ENCODE results near the gene CIB2. TPM values are rescaled to one million over a fixed set of nuclear protein-coding genes. Genes with fewer than 3 reads are reported as not detected.

The CIB2 gene
- total RNA-seq, 1 donor = 1.9 TPM

GRCh38 chr15:78060232-78060631 is 71.0 kb downstream of the CIB2 start:
- Histone ChIP-seq H3K4me3 (ENCODE audit: low read length) (no peak overlapping the region), H3K27me3 (ENCODE audit: insufficient read depth, low read length) (no peaks in the 10 kb centered on the region), H3K9me3 (ENCODE audit: low read depth, low read length) (no peaks in the 10 kb centered on the region), H3K4me1 (ENCODE audit: insufficient read depth, low read length) (peaks cover 87% of the 10 kb centered on the region)

GRCh38 chr15:78059110-78059839 is 72.0 kb downstream of the CIB2 start:
- no peaks in the 10 kb centered on the region for H3K27me3 ChIP-seq (ENCODE audit: insufficient read depth, low read length)
- no peak overlapping the region for H3K4me3 ChIP-seq (ENCODE audit: low read length)
- peaks cover 85% of the 10 kb centered on the region for H3K4me1 ChIP-seq (ENCODE audit: insufficient read depth, low read length)
- no peaks in the 10 kb centered on the region for H3K9me3 ChIP-seq (ENCODE audit: low read depth, low read length)

GRCh38 chr15:78058401-78058935 is 72.8 kb downstream of the CIB2 start:
- H3K4me1 ChIP-seq (ENCODE audit: insufficient read depth, low read length) = peaks cover 83% of the 10 kb centered on the region
- no peaks in the 10 kb centered on the region for H3K27me3 ChIP-seq (ENCODE audit: insufficient read depth, low read length)
- H3K4me3 ChIP-seq (ENCODE audit: low read length) = no peak overlapping the region
- no peaks in the 10 kb centered on the region for H3K9me3 ChIP-seq (ENCODE audit: low read depth, low read length)

GRCh38 chr15:78057803-78058202 is 73.4 kb downstream of the CIB2 start:
- Histone ChIP-seq H3K27me3 (ENCODE audit: insufficient read depth, low read length) (no peaks in the 10 kb centered on the region), H3K4me3 (ENCODE audit: low read length) (no peak overlapping the region), H3K4me1 (ENCODE audit: insufficient read depth, low read length) (peaks cover 85% of the 10 kb centered on the region), H3K9me3 (ENCODE audit: low read depth, low read length) (no peaks in the 10 kb centered on the region)

- Histone ChIP-seq H3K4me1 (ENCODE audit: insufficient read depth, low read length) (peaks cover 88% of the 10 kb centered on the region), H3K27me3 (ENCODE audit: insufficient read depth, low read length) (no peaks in the 10 kb centered on the region), H3K4me3 (ENCODE audit: low read length) (no peak overlapping the region), H3K9me3 (ENCODE audit: low read depth, low read length) (no peaks in the 10 kb centered on the region)
Observed at GRCh38 chr15:78056714-78057269, 74.5 kb downstream of the CIB2 start.

GRCh38 chr15:78055919-78056713 is 75.1 kb downstream of the CIB2 start:
- H3K4me1 ChIP-seq (ENCODE audit: insufficient read depth, low read length) = peaks cover 90% of the 10 kb centered on the region
- H3K27me3 ChIP-seq (ENCODE audit: insufficient read depth, low read length) = no peaks in the 10 kb centered on the region
- H3K9me3 ChIP-seq (ENCODE audit: low read depth, low read length) = no peaks in the 10 kb centered on the region
- no peak overlapping the region for H3K4me3 ChIP-seq (ENCODE audit: low read length)

DNA sequence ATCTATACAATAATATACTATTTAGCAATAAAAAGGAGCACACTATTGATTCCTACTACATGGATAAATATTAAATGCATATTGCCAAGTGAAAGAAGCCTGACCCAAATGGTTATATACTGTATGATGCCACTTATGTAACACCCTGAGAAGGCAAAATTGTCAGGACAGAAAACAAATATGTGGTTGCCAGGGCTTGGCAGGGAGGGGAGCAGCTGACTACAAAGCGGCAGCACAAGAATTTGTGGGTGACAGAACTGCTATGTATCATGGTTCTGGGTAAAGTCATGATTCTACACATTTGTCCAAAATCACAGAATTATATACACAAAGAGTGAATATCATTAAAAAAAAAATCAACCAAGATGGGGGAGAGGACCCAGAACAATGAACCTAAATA is 76.3 kb downstream of the CIB2 start:
- peaks cover 90% of the 10 kb centered on the region for H3K4me1 ChIP-seq (ENCODE audit: insufficient read depth, low read length)
- H3K4me3 ChIP-seq (ENCODE audit: low read length) = no peak overlapping the region
- H3K9me3 ChIP-seq (ENCODE audit: low read depth, low read length) = no peaks in the 10 kb centered on the region
- H3K27me3 ChIP-seq (ENCODE audit: insufficient read depth, low read length) = no peaks in the 10 kb centered on the region

Other genes starting within 250 kb of the CIB2 start
- 38.1 TPM for gene TBC1D2B, start 53.7 kb downstream of the CIB2 start, total RNA-seq
- not detected for gene SH2D7, start 38.9 kb downstream of the CIB2 start, total RNA-seq
- 40.5 TPM for gene IDH3A, start 17.9 kb upstream of the CIB2 start, total RNA-seq
- gene ACSBG1, start 103.1 kb upstream of the CIB2 start, total RNA-seq = 0.52 TPM
- 22.0 TPM for gene DNAJA4, start 133.1 kb upstream of the CIB2 start, total RNA-seq
- 16.6 TPM for gene SKIC8, start 168.2 kb upstream of the CIB2 start, total RNA-seq
- gene CRABP1, start 208.9 kb upstream of the CIB2 start, total RNA-seq = not detected

Data from mononuclear cell (primary cell).